K562 (cell line): ENCODE results near the gene TNNI2. TPM values are rescaled to one million over a fixed set of nuclear protein-coding genes. Genes with fewer than 3 reads are reported as not detected.
A peak's percentile ranks its signal among the peaks of the same experiment; 100 is the strongest.

Experiments used
- BDP1 ChIP-seq: IDR thresholded peaks from 3 replicates; pipeline ENCODE4 v1.6.1; 2011; ENCODE audit not compliant: insufficient read length, insufficient read depth
- FOXA3 ChIP-seq, 2 experiments: fragments of 450-650 bp in 1 of 2; sonication (generic) in 1 of 2; formaldehyde crosslinking; IDR thresholded peaks in 1 of 2; conservative IDR thresholded peaks in 1 of 2; 2 replicates each; pipeline versions ENCODE4 v1.4.0 to v1.8.0; 2020 to 2022; ENCODE audit warnings: mild to moderate bottlenecking in 2 of 2, missing genetic modification reagents in 1 of 2
- HMG20A ChIP-seq: fragments of 450-650 bp; formaldehyde crosslinking; conservative IDR thresholded peaks from 2 replicates; pipeline ENCODE4 v1.4.0; 2020; ENCODE audit warnings: mild to moderate bottlenecking, mixed read lengths
- NRF1 ChIP-seq, 2 experiments: fragments of 450-650 bp; IDR thresholded peaks in 1 of 2; conservative IDR thresholded peaks in 1 of 2; 2 replicates each; pipeline ENCODE4 v1.6.1; 2014; ENCODE audit warnings: mild to moderate bottlenecking in 2 of 2
- RBM17 ChIP-seq: fragments of 200-400 bp; formaldehyde crosslinking; IDR thresholded peaks from 2 replicates; pipeline ENCODE4 v1.6.1; 2017; ENCODE audit warnings: low read depth, mild to moderate bottlenecking, low read length, borderline replicate concordance
- TCF7 ChIP-seq: sonication (generic); IDR thresholded peaks from 2 replicates; pipeline ENCODE4 v1.6.1; 2016; ENCODE audit warnings: antibody characterized with exemption, borderline replicate concordance
- TFAM ChIP-seq: fragments of 250-450 bp; sonication (Bioruptor Pico); conservative IDR thresholded peaks from 2 replicates; pipeline ENCODE4 v1.5.0; 2021; ENCODE audit warnings: mild to moderate bottlenecking, moderate library complexity
- ZNF316 ChIP-seq: fragments of 450-650 bp; IDR thresholded peaks from 2 replicates; pipeline ENCODE4 v1.6.1; 2016
- ZNF668 ChIP-seq: fragments of 250-450 bp; sonication (Bioruptor Pico); IDR thresholded peaks from 2 replicates; pipeline ENCODE4 v1.8.0; 2022; ENCODE audit warnings: mild to moderate bottlenecking, inconsistent platforms
- ZNF778 ChIP-seq: fragments of 450-650 bp; formaldehyde crosslinking; IDR thresholded peaks from 2 replicates; pipeline ENCODE4 v1.4.0; 2020; ENCODE audit warnings: mild to moderate bottlenecking, moderate library complexity
- polyA plus RNA-seq, 8 experiments: library from polyadenylated mRNA; depleted of rRNA in 4 of 8; stranded (reverse) in 5 of 8; unstranded in 3 of 8; fragments of >200 nt; fragmentation: Nextera tagmentation in 2 of 8; fragmentation: Illumina TruSeq in 1 of 8; extraction: Ambion mirVana in 2 of 8; extraction: Trizol in 1 of 8; gene quantifications; 2 replicates each; pipeline versions ENCODE4 v1.2.1 to v1.2.3, GENCODE V29; 2011 to 2014; ENCODE audit warnings: inconsistent platforms in 1 of 8, missing spikeins in 1 of 8
- total RNA-seq, 7 experiments: library from RNA; depleted of rRNA in 6 of 7; stranded (reverse); fragments of >200 nt in 6 of 7; fragmentation: Illumina TruSeq in 2 of 7; extraction: Trizol in 2 of 7; gene quantifications; 2 replicates each; pipeline versions ENCODE4 v1.2.1 to v1.2.3, GENCODE V29; 2011 to 2021; ENCODE audit warnings: low replicate concordance in 1 of 7
- TF ChIP-seq, protein P1 (sequence below), 2 experiments: fragments of 450-650 bp; conservative IDR thresholded peaks; 2 replicates each; pipeline ENCODE4 v1.6.1; 2017; ENCODE audit warnings: mild to moderate bottlenecking in 2 of 2, moderate library complexity in 2 of 2
- TF ChIP-seq, protein P2 (sequence below): fragments of 250-450 bp; sonication (Bioruptor Pico); IDR thresholded peaks from 2 replicates; pipeline ENCODE4 v1.4.0; 2020; ENCODE audit warnings: mild to moderate bottlenecking, moderate library complexity
- TF ChIP-seq, protein P3 (sequence below): sonication (generic); formaldehyde crosslinking; IDR thresholded peaks from 2 replicates; pipeline ENCODE4 v1.8.0; 2022; ENCODE audit warnings: missing genetic modification reagents, mild to moderate bottlenecking, moderate library complexity, borderline replicate concordance
- TF ChIP-seq, protein P4 (sequence below): fragments of 150-350 bp; IDR thresholded peaks from 2 replicates; pipeline ENCODE4 v1.6.1; 2014; ENCODE audit warnings: low read depth, mild to moderate bottlenecking, low read length, borderline replicate concordance

The TNNI2 gene
- total and polyA plus RNA-seq, 9 of the 15 experiments (the other 6 are each of a cell fraction or from before 2014, with no cell fraction given) = not detected

DNA sequence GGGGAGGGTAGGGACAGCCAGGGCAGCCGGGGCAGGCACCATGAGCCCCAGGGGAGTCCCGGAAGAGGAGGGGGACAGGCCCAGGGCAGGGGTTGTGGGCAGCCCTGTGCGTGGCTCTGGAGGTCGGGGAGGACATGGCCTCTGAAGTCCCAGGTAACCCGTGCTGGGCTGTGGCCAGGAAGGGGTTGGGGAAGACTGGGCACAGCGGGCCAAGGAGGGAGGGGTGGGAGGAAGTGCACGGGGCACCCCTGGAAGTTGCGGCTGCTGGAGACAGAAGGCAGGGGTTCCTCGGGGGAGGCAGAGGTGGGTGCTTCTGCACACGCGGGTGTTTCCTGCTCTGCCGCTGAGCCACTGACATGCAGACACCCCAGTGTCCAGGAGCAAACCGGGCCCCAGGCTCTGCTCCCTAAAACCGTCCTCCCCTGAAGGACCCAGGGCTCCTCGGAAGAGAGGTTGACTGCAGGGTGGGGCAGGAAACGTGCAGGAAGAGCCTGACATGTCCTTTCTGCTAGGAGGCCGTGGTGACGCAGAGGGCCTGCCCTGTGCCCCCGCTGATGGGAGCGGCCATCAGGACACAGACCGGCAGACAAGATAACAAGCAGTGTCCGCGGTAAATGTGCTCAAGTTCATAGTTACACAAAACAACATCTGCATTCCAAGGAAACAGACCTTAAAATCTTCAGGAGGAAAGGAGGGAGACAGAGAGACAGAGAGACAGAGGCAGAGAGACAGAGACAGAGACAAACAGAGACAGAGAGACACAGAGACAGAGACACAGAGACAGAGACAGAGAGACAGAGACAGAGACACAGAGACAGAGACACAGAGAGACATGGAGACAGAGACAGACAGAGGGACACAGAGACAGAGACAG is 5.7 kb downstream of the TNNI2 start (continued):
- TF ChIP-seq, protein P1, sequence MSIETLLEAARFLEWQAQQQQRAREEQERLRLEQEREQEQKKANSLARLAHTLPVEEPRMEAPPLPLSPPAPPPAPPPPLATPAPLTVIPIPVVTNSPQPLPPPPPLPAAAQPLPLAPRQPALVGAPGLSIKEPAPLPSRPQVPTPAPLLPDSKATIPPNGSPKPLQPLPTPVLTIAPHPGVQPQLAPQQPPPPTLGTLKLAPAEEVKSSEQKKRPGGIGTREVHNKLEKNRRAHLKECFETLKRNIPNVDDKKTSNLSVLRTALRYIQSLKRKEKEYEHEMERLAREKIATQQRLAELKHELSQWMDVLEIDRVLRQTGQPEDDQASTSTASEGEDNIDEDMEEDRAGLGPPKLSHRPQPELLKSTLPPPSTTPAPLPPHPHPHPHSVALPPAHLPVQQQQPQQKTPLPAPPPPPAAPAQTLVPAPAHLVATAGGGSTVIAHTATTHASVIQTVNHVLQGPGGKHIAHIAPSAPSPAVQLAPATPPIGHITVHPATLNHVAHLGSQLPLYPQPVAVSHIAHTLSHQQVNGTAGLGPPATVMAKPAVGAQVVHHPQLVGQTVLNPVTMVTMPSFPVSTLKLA (conservative IDR thresholded peaks at IDR 0.05) = peak in 1 of 2 experiments; percentile 70; a peak in 2 of 4 replicates
- TF ChIP-seq FOXA3 (CRISPR knock-in tag; conservative IDR thresholded peaks at IDR 0.05 in 1 of 2, IDR thresholded peaks at IDR 0.05 in 1 of 2) (peak in 1 of 2 experiments; percentile 19; a peak in 1 of 4 replicates), ZNF778 (no peak), ZNF316 (0 out of 2 replicates have a peak, but pooled peaks have one; percentile 2), TCF7 (no peak), ZNF668 (CRISPR knock-in tag) (no peak), RBM17 (no peak), TFAM (CRISPR knock-in tag) (no peak), HMG20A (CRISPR knock-in tag) (no peak), NRF1 (conservative IDR thresholded peaks at IDR 0.05 in 1 of 2, IDR thresholded peaks at IDR 0.05 in 1 of 2) (no peak), BDP1 (no peak)
- TF ChIP-seq, protein P2, sequence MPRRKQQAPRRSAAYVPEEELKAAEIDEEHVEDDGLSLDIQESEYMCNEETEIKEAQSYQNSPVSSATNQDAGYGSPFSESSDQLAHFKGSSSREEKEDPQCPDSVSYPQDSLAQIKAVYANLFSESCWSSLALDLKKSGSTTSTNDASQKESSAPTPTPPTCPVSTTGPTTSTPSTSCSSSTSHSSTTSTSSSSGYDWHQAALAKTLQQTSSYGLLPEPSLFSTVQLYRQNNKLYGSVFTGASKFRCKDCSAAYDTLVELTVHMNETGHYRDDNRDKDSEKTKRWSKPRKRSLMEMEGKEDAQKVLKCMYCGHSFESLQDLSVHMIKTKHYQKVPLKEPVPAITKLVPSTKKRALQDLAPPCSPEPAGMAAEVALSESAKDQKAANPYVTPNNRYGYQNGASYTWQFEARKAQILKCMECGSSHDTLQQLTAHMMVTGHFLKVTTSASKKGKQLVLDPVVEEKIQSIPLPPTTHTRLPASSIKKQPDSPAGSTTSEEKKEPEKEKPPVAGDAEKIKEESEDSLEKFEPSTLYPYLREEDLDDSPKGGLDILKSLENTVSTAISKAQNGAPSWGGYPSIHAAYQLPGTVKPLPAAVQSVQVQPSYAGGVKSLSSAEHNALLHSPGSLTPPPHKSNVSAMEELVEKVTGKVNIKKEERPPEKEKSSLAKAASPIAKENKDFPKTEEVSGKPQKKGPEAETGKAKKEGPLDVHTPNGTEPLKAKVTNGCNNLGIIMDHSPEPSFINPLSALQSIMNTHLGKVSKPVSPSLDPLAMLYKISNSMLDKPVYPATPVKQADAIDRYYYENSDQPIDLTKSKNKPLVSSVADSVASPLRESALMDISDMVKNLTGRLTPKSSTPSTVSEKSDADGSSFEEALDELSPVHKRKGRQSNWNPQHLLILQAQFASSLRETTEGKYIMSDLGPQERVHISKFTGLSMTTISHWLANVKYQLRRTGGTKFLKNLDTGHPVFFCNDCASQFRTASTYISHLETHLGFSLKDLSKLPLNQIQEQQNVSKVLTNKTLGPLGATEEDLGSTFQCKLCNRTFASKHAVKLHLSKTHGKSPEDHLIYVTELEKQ (CRISPR knock-in tag) = no peak
- TF ChIP-seq, protein P3, sequence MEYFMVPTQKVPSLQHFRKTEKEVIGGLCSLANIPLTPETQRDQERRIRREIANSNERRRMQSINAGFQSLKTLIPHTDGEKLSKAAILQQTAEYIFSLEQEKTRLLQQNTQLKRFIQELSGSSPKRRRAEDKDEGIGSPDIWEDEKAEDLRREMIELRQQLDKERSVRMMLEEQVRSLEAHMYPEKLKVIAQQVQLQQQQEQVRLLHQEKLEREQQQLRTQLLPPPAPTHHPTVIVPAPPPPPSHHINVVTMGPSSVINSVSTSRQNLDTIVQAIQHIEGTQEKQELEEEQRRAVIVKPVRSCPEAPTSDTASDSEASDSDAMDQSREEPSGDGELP (CRISPR knock-in tag) = peak; percentile 63; the same call in 1 of the 2 replicates
- TF ChIP-seq, protein P4, sequence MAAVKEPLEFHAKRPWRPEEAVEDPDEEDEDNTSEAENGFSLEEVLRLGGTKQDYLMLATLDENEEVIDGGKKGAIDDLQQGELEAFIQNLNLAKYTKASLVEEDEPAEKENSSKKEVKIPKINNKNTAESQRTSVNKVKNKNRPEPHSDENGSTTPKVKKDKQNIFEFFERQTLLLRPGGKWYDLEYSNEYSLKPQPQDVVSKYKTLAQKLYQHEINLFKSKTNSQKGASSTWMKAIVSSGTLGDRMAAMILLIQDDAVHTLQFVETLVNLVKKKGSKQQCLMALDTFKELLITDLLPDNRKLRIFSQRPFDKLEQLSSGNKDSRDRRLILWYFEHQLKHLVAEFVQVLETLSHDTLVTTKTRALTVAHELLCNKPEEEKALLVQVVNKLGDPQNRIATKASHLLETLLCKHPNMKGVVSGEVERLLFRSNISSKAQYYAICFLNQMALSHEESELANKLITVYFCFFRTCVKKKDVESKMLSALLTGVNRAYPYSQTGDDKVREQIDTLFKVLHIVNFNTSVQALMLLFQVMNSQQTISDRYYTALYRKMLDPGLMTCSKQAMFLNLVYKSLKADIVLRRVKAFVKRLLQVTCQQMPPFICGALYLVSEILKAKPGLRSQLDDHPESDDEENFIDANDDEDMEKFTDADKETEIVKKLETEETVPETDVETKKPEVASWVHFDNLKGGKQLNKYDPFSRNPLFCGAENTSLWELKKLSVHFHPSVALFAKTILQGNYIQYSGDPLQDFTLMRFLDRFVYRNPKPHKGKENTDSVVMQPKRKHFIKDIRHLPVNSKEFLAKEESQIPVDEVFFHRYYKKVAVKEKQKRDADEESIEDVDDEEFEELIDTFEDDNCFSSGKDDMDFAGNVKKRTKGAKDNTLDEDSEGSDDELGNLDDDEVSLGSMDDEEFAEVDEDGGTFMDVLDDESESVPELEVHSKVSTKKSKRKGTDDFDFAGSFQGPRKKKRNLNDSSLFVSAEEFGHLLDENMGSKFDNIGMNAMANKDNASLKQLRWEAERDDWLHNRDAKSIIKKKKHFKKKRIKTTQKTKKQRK = no peak
